Stimulated activated CD4-positive, alpha-beta T cell treated with anti-CD3 and anti-CD28 coated beads, Interleukin-12 subunit alpha, Interleukin-12 subunit beta, amount 100 ng/mL, for 4 hours (primary cell): ENCODE results near the gene KRT9.
"Not testable (repeated sequence)": the region's sequence is repeated elsewhere in the genome, so short reads cannot be mapped to it uniquely, and the experiment has no call there.

Experiments used
- DNase-seq: peaks from one replicate; pipeline ENCODE4 v3.0.0-alpha.2; 2020

The KRT9 gene

DNA sequence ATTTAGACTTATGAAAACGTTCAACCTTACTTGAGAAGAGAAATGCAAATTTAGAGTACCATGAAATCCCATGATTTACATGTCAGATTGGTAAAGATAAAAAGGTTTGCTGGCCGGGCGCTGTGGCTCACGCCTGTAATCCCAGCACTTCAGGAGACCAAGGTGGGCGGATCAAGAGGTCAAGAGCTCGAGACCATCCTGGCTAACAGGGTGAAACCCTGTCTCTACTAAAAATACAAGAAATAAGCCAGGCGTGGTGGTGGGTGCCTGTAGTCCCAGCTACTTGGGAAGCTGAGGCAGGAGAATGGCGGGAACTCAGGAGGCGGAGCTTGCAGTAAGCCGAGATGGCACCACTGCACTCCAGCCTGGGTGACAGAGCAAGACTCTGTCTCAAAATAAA, 29.1 kb downstream of the KRT9 start:
- not testable (repeated sequence) for DNase-seq

DNA sequence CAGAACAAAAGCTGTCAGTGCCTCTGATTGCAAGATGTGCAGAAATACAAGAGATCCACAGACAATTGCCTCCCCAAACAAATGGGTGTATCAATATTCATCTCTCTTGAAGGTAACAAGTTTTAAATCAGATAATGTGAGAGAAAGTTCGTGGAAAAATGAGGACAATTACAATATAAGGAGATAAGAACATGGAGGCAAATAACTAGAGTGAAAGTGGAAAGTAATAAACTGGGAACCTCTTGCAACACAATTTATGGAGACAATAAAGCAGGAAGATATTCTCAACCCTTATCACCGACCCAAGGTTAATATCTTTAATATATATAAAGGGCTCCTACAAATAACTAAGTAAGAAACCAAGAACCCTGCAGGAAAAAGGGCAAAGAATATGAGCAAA, 29.5 kb downstream of the KRT9 start:
- no peak for DNase-seq

DNA sequence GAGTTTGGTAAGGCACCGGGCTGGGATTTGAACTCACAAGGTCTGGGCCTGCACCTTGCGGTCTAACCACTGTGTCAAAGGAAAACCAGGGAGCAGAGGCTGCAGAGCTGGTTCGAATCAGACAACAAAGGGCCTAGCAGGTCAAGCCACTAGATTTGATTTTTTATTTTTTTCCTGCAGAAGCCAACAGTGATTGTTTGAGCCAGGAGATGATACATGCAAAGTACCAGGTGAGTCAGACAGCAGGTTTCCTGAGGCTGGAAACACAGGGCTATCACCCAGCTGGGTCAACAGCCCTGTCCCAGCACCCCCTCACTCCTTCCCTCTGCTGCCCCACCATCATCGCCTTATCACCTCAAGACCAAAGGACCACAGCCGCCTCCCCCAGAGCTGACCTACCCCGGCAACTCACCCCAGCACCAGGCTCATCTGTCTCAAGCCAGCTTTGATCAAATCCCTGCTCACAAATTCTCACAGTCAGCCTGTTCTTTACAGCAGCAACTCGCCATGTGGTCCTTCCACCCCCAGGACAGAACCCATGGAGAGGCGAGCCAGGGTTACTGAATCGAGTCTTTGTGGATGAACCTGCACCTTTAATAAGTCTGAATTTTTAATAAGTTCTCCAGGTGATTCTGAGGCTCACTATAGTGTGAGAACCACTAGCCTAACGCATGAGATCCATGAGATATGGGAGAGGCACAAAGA, 30.8 kb downstream of the KRT9 start:
- no peak for DNase-seq

DNA sequence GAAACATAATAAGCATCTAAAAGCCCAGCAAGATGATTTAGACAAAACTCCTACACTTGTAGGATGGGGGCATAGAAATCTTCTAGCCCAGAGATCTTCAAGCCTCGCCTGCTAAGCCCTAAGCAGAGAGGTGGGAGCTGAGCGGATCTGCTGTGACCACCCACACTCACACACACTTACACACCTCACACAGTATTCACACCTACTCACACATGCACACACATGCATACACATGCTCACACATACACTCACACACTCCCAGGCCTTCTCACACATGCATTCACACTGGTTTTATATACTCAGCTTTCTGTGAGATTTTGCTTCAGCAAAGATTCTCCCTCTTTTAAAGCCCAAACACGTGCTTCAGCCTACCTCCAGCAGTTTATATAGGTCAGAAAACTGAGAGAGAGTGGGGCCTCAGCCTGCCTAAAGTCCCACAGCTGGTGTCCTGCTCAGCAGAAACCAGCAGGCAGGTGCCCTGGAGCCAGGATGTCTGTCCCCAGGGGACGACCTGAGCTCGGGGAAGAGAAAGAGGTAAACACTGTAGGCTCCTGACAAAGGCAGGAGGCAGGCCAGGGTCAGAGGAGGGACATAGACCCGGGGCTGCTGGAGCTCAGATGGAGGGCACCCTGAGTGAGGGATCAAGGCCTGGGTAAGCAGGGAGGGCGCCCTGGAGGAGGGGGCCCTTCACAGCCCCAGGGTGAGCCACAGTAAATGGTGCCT, 31.7 kb downstream of the KRT9 start:
- DNase-seq: no peak

DNA sequence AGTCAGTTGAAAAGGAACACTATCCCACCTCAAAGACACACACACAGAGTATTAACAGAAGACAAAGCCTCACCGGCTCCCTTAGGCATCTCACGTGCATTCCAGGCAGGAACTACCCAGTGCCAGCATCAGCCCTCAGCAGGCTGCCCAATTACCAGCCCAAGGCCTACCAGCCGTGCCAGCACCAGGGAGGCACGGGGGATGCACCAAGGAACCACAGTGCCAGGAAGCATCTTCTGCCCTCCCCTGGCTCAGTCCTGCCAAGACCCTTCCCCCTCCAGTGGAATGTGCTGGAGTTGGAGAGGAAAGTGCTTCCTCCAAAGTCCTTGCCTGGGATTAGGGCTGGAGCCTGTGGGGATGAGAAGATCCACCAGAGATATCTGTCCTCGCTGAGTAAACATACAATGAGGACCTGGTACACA, 32.8 kb downstream of the KRT9 start:
- no peak for DNase-seq

DNA sequence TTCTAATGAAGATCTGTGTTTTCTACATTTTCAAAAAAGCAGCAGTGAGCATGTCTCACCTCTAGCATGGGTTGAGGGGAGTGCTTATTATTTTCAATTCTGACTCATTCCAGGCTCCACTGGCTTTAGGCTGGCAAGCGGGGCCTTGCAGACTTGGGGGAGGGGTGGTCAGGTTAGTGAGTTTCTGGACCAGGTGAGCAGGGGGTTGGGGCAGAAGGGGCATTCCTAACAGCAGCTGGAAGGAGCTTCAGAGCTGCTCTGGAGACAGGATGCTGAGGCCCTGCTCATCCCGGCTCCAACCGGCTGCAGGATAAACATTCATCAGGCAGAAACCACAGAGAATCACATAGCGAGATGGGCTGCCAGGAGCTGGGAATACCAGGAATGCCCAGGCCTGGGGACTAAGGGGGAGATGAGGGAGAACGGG, 33.3 kb downstream of the KRT9 start:
- DNase-seq: no peak

DNA sequence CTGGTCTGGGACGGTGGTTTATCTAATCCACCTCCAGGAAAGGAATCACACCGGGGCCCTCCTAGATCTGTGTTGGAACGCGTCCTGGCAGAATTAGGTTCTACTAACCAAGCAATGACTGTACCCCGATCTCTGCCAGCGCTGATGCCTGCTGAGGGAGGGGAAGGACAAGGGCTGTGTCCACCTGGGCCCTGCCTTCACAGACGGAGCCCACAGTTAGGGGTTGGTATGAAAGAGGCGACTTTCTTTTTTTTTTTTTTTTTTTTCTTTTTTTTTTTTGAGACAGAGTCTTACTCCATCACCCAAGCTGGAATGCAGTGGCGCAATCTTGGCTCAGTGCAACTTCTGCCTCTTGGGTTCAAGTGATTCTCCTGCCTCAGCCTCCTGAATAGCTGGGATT, 33.9 kb downstream of the KRT9 start:
- no peak for DNase-seq

DNA sequence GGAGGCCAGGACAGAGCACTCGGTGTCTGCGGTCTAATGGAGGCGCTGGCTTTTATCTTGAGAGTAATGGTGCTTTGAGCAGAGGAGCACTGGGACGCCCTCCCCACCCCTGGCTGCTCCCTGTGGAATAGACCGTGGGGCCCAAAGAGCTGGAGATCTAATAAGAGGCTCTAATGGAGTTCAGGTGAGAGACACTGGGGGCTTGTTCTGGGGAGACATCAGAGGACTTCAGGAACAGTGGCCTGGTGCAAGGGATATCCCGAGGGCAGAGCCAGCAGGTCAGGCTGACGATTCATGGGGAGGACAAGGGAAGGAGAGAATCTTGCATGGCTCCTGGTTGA, 34.3 kb downstream of the KRT9 start:
- no peak for DNase-seq

DNA sequence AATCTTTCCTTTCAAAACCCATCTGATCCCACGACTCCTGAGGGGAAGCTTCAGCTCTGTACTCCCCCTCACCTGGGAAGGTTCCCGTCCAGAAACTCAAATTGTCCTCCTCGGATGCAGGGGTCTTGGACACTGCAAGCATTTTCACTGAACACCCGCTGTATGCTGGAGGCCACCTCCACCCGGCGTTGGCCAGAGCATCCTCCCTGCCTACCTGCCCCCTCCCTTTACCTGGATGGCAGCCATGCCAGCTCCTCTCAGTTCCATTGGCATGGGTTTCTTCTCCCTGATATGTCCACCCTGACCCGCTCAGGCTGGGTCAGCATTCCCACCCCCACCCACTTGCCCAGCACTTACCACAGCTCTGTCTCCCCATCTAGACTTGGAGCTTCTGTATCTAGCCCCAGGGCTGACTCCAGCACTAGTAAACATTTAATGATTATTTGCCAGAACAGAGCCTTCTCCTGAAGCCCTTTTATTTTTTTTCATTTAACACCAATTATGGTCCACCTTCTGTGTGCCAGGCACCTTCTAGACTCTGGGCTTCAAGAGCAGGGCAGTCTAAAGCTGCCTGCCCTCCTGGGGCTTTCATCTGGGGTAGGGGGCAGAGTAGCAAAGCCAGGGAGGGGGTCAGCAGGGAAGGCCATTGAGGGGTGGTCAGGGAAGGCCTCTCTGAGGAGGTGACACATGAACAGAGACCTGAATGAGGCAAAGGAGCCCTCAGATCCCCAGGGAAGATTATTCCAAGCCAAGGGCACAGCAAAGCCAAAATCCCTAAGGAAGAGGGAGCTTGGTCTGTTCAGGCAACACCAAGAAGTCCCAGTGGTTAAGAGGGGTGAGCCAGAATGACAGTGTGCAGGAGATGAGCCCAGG, 34.9 kb downstream of the KRT9 start:
- no peak for DNase-seq

DNA sequence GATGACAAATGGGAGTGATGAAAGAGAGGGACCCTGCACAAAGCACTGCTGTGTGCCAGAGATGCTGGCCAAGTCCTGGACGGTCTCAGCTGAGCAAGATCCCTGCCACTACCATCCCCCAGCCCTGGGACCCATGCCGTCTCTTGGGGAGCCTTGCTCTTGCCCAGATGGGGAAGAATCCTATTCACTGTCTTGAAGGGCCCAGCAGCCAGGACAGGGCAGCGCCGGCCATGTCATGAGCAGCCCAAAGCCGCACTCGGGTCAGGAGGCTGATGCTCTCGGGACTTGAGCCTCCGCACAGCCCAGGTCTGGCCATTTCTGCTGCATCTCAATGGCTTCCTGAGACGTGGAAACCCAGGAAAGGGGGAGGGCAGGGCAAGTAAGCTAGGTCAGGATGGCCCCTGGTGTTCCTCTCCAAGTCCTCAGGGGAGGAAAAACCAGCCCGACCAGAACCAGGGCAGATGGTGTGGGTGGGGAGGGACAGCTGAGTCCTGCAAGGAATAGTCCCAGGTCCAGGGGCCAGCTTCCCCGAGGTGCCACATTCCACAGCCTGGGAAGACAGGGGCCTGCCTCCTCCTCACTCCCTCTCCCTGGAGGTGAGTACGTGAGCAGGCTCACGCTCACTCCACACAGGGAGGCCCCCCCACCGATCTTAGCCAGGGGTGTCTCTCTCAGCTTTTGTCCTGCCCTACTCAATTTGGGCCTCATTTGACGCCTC, 35.9 kb downstream of the KRT9 start:
- DNase-seq: no peak

DNA sequence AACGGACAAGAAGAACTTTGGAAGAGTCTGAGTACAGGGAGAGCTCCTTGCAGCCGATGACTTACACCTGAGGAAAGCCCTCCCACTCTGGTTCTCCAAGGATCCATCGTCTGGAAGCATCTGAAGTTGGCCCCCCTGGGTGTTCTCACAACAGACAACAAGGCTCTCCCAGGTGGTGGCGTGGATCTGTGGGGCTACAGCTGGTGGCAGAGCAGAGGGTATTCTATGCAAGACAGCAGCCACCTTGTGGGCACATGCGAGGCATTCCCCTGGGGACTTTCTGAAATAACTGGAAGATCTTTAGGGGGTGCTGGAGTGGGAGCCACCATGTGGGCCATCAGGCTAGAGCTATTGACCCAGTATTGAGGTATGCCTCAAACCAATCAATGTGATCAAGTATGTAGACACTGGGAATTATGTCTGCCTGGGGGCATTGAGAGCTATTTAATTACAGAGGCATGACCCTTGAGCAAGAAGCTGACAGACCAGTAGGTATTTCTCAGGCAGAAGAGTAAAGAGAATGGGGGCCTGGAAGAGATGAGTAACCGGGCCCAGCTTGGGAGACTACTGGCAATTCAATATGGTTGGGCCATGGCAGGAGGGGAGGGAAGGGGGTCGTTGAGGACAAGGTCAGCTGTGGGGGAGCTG, 36.8 kb downstream of the KRT9 start:
- DNase-seq: no peak

DNA sequence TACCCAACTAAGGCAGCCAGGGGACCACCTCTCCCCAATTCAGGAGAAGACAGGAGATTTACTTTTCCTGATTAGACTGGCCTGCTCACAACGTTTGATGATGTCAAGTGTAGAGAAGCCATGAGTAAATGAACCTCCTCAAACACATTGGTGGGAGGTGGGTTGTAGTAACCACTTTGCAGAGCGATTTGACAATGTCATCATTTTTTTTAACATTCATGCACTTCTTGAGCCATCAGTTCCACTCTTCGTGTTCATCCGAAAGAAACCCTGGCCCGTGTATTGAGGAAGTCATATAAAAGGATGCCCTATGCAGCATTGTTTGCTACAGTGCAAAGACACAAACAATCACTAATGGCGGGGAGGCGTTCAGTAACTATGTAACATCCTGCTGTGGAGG, 38.2 kb downstream of the KRT9 start:
- DNase-seq: no peak

DNA sequence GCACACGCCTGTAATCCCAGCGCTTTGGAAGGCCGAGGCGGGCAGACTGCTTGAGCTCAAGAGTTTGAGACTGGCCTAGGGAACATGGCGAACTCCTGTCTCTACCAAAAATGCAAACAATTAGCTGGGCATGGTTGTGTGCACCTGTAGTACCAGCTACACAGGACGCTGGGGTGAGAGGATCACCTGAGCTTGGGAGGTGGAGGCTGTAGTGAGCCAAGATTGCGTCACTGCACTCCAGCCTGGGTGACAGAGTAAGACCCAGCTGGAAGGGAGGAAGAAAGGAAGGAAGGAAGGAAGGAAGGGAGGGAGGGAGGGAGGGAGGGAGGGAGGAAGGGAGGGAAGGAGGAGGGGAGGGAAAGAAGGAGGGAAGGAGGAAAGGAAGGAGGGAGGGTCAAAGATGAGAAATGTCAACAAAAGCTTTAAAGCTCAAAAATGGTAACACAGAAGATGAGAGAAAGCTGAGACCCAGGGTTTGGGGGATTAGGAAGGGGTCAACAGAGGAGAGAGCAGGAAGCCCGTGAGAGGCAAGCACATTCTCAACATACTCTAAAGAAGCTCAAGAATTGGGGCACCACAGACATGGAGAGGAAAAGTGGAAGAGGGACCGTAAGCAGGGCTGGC, 38.8 kb downstream of the KRT9 start:
- DNase-seq: no peak

DNA sequence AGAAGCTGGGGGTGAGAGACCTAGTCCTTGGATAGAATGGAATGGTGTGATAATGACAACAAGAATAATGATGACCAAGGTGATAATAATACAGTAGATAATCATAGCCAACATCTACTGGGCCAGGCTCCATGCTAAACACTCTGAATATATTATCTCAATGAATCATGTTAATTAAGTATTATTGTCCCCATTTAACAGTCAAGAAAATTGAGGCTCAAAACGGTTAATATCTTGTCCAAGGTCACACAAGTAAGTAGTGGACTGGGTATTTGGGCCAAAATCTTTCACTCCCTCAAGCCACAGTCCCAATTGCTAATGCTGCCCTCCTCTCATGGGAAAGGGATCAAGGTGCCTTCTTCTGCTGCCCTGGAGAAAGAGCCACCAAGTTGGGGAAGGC, 39.9 kb downstream of the KRT9 start:
- DNase-seq: no peak

DNA sequence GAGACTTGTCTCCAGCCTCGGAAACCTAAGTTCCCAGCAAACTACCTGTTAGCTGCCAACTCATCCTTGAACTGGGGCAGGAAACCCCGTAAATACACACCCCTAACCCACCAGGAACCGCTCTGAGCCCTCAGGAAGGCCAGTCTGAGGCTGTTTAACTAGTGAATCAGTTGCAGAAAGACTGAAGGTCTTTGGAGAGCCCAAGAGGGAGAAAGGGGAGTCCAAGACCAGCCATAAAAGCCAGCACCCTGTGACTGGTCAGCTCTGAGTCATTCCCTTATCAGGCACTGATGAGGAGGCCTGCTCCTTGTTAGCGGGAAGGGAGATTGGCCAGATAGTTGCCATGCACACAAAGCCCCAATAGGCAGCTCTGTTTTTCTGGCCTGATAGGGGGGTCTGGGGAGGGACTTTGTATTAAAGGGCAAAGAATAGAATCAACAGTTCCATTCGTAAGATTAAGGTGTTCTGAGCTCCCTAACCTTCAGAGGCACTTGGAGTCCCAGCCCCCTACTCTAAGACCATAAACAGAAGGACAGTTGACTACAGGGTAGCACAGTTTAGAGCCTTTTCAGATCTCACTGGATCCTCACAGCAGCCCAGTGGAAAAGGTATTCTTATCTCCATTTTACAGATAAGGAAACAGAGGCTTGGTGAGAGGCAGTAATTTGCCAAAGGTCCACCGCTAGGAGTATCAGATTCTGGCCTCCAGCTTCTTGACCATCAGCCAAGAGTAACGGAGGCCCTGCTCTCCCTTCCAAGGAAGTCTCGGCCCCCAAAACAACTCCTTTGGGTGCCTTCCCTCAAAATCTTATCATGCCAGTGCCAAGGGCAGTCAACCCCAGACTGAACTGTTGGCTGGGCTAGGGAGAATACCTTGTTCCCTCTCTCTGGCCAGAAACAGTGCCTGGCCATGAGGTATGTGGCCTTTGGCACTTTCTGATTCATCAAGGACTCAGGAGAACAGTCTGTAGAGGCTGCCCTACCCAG, 41.5 kb downstream of the KRT9 start:
- DNase-seq: no peak

DNA sequence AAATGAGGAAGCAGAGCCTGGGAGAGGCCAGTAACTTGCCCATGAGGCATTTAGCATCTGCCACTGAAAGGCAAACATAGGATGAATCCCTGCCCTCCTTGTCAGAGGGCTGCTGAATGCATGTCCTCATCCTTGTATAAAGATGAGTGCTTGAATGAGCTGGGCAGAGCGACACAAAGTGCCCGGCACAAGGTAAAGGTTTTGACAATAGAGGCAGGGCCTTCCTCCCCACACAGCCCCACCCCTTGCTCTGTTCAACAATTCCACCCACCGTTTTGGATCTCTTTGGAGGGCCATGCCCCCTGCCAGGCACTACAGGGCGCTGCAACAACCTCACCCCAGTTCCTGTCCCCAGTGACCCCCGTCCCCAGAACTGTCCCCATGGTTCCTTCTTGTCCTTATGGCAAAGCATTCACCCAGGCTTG, 42.4 kb downstream of the KRT9 start:
- no peak for DNase-seq

DNA sequence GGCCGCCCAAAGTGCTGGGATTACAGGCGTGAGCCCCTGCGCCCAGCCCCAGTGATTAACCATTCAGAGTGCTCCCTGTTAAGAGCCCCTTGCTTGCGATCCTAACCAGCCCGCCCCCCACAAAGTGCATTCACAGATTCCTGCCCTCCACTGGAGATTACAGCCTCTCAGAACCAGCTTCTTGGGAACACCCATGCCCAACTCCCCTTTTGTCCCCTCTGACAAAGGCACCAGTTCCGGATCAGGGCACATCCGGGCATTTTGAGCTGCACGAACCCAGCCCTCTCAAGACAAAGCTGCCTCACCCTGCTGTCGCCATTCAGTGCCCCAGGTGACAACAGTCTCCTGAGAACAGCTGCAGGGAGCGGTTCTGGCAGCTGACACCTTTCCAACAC, 42.9 kb downstream of the KRT9 start:
- no peak for DNase-seq

DNA sequence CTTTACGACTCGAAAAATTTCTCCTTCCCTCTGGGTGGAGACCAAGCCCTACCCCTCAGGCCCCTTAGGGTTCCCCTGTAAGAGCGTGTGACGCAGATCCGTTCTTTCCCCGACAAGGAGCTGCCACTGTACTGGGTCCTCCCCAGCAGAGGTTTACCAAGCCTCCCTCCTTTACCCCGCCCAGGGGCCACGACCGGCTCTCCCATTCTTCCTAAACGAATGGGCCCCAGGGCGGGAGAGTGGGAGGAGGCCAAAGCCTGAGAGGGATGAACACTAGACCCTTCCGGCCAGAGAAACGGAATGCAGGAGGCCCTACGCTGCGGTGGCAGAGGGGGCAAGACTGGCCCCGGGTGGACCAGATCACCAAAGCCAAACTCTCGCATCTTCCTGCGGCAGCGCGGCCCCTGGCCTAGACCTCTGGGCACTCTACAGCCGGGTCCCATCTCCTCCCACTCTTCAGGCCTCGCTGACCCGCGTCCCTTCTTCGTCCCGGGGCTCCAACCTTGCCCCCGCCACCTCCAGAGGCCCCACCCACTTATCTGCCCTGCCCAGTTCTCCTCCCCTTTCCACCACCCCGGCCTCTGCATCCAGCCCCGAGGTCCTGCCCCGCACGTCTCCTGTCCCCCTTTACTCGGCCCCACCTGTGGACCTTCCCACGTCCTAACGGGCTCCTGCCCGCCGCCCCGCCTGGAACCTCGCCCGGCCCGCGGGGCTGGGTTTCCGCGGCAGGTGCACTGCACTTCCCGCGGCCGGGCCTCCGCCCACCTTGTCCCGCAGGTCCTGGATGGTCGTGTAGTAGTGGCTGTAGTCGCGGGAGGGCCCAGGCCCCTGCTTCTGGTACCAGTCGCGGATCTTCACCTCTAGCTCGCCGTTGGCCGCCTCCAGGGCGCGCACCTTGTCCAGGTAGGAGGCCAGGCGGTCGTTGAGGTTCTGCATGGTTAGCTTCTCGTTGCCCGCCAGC, 44.5 kb downstream of the KRT9 start:
- DNase-seq: no peak

DNA sequence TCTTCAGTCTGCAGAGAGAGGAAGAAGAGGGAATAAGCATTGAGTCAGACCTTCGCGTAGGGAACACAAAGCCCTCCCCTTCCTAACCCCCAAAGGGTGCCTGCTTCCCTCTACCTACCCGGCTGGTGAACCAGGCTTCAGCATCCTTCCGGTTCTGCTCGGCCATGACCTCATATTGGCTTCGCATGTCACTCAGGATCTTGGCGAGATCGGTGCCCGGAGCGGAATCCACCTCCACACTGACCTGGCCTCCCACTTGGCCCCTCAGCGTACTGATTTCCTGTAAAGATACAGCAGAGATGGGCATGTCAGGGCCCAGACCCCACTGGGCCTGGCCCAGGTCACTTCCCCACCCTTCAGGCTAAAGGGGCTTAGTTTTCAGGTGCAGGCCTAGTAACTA, 47.6 kb downstream of the KRT9 start:
- no peak for DNase-seq

DNA sequence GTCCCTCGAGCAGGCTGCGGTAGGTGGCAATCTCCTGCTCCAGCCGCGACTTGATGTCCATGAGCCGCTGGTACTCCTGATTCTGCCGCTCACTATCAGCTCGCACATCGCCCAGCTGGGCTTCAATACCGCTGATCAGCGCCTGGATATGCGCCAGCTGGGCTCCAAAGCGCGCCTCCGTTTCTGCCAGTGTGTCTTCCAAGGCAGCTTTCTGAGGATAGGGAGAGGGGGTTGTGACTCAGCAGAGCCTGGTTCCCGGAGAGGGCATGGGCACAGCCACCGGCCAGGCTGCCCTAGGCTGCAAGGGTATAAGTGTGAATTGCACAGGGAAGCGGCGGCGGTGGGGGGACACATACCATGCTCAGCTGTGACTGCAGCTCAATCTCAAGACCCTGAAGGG, 48.1 kb downstream of the KRT9 start:
- no peak for DNase-seq
